HG02970 (cell line): ENCODE data around the gene HOXB3.

Source experiments
- ATAC-seq: cut with Tn5 transposase; IDR thresholded peaks from one replicate; pipeline ENCODE4 v1.9.1; 2021; ENCODE audit warnings: mild to moderate bottlenecking, moderate library complexity, moderate number of reproducible peaks; ENCODE audit not compliant: unreplicated experiment, low FRiP score

The HOXB3 gene

DNA sequence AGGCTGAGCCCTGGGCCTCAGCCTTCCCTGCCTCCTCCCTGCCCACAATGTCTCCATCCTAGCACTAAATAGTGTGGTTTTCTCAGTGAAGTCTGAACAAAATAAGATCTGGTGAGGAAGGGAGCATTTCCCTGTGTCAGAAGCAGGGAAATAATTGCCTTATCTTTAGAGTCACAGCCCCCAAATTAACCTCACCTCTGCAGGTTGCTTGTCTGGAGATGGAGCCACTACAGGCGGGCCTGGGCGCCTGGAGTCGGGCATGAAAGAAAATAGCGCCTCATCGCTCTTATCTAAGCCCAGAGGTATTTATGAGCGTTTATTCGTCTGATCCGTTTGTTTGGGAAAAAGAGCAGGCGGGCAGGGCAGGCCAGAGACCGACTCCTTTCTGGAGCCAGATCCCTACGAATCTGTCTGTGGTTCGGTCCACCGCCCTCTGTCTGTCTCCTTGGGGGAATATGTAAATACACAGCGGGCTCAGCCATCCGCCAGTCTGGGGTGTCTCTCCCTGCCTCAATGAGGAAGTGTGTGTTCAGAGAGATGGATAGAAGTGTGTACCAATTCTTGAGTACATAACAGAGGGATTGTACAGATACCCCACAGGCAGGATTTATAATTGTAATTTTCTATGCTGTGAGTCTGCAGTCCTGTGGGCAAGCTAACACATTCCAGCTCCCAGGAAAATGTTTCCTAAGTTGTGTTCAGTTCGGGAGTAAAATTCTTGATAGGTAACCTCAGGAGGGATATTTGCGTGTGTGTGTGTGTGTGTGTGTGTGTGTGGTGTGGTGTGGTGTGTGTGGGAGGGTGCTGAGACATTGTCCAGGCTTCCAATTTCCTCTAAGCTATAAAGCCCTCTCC lies 10.4 kb upstream of the HOXB3 start:
- no peak for ATAC-seq

DNA sequence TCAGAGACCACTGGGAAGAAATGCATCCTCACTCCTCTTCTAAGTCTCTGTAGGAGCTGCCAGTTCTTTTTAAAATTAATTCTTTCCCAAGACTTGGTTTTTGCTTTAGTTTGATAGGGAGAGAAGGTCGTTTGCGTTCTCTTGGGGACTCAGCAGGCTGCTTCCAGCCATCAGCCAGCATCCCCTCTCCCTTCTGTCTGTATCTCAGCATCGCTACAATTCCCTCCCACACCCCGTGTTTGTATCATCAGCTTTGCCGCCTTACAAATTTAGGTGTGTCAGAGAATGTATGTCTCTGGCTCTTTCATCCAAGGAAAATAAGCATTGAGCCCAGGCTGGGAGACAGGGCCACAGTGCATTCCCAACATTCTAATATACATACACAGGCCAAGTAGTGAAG lies 9.3 kb upstream of the HOXB3 start:
- ATAC-seq: no peak

DNA sequence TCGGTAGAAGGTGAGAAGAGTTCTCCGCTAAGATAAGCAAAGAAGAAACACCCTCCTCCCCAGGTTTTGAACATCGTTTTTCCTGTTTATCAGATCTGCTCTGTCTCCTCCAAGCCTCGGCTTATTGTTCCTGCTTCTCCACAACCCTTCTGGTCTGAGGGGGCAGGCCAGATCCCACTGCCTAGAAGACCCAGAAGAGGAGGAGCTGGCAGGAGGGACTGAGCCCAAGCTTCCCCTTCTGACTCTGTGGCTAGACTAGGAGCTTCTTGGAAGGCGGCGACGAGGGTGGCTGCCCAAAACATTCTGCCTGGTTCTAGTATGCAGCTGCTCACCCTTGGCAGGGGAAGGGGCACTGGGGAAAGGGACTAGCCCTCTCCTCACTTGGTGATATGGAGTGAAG lies 8.7 kb upstream of the HOXB3 start:
- no peak for ATAC-seq

DNA sequence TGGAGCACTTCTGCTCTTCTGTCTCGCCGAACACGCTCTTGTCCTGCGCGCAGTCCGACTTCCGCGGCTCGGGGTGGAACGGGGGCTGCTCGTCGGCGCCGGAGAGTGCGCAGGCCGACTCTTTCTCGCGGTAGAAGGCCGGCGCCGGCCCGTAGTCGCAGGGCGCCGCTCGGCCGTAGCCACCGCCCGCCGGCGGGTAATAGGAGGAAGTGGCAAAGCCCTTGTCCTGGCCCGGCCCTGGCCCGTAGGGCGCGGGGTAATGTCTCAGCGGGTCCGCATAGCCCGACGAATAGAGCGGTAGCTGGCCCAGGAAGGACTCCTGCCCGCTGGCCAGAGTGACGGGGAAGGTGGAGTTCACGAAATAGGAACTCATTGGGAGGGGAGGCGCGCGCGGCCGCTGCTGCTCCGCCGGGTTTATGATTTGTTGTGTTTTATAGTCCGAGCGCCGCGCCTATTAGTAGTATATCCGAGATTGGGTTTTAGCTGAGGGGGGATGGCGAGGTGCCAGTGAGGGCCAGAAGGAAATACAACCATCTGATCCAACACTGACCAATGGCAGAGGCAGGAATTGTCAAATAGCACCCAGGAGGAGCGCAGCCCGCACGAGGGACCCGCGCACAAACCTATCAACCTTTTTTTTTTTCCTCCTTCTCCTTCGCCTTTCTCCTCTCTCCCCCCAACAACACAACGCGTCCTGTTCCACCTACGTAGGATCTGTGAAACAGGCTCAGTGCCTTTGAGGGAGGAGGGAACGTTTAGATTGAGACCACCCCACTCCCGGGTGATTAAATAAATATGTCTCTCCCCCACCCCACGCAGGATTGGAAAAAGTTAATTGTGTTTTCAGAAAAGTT lies 8.0 kb upstream of the HOXB3 start:
- no peak for ATAC-seq

DNA sequence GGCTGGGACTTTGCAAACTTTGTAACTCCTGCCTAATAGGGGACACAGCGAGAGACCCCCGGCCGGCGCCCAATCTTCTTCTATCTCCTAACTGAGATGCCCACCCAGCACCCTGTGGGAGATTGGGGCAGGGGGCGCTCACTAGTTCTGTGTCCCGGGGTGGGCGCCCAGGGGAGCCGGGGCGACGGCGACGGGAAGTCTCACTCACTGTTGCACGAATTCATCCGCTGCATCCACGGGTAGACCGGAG lies 7.4 kb upstream of the HOXB3 start:
- no peak for ATAC-seq

DNA sequence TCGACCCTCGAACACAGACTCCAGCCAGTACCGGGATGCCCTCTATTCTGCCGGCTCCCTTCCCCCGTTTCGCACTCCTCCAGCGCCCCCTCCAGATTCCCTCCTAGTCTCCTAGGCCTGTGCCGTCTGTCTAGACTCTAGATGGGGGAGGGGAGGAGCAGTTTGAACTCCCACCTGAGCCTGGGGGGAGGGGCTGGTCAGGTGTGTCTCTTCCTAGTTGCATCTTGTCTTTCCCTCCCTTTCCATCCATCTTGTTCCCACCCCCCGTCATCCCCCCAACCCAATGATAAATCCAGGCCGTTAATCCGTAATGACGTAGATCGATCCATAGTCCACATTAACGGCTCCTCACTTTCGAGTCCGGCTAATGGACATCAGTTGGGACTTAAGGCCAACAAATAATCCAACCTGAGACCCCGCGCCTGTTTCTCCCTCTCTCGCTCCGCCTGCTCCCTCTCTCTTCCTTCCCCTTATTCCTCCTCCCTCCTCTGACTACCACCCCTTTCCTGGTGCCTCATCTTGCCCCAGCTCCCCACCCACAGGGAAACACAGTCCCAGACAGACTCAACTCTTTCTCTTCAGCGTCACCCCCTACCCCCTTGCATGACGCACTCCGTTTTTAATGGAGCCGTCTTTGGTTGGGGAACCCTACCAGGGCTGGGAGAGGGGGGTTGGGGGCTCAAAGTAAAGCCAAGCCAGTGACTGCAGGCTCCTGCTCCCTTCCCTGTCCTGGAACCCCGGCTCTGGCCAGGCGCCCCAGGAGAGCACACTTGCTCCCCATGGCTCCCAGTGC lies 6.9 kb upstream of the HOXB3 start:
- no peak for ATAC-seq

DNA sequence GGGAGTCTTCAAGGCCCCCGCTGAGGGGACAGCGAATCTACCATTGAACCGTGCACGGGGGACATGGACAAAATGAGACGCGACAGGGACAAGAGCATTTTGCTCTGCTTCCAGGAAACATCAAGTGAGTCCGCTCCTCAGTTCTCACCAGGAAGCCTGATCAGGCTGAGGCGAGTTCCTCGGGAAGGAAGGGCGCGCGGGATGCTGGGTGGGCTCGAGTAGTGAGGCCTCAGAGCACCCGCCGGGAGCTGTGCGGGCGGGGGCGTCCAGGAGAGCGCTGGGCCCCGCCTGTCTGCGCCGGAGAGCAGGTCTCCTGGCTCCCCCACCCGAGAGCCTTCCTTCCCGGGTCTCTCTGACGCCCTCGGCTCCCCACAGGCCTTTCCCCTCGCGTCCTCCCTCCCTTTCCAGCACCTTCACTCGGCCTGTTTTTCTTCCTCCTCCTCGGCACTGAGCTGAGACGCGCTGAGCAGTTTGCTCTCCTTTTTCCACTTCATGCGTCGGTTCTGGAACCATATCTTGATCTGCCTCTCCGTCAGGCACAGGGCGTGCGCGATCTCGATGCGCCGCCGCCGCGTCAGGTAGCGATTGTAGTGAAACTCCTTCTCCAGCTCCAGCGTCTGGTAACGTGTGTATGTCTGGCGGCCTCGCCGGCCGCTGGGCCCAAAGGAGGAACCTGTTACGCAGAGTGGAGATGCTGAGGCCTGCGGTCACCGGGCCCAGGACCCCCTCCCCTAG lies 6.1 kb upstream of the HOXB3 start:
- ATAC-seq: no peak

DNA sequence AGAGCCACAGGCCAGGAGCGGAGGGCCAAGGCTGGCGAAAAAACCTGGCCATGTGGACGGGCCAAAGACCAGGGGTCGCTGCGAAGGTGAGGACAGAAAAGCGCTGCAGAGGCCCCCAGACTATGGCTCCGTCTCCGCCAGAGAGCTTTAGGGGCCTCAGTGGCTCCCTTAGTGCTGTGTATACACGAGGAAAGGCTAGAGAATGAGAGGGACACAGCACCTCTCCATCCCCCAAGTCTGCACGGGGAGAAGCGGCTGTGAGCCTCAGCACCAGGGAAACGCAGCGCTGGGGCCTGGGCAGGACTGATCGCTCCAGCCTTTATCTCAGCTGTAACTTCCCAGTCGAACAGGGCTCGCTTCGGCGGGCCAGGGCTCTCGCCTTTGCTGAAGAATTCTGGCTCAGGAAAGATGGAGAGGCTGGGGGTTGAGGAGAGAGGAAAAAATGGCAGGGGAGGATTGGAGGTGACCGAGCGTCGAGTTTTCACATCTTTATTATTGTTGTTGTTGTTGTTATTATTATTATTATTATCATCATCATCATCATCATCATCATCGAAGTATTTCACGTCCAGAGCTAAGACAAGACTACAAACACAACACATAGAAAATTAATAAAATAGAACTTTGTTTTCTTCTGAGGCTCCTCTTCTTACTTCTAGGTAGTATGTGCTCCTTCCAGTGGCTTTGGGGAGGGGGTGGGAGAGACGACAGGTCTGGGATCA lies 5.4 kb upstream of the HOXB3 start:
- no peak for ATAC-seq

DNA sequence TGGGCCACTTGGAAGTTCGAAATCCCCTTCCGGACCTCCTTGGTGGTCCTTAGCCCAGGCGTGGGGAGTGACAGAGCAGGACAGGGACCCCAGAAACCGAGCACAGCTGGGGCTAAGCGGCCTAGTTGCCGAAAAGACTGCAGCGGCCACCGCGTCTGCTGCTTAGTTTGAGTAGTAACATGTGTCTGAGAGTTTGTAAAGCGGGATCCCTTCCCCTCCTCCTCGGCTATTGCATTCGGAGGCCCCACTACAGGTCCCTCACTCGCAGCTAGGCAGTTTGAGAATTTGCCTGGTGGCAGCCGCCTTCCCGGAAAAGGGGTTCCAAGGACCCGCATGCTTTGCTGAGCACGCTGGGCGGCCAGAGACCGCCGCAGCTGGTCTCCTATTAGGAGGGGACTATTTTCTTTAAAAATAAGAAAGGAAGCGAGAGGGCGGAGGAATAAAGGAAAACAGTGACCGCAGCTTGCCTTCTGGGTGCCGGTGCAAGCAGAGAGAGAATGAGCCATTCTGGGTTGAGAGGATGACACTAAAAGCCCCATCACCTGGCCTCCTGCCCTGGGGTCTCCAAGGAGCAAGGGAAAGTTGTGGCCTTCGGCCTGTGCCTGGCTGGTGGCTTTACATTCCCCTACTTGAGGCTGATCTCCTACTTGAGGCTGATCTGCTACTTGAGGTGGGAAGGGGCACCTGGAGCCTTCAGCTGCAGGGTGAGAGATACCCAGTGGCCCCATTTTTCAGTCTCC lies 4.7 kb upstream of the HOXB3 start:
- no peak for ATAC-seq

DNA sequence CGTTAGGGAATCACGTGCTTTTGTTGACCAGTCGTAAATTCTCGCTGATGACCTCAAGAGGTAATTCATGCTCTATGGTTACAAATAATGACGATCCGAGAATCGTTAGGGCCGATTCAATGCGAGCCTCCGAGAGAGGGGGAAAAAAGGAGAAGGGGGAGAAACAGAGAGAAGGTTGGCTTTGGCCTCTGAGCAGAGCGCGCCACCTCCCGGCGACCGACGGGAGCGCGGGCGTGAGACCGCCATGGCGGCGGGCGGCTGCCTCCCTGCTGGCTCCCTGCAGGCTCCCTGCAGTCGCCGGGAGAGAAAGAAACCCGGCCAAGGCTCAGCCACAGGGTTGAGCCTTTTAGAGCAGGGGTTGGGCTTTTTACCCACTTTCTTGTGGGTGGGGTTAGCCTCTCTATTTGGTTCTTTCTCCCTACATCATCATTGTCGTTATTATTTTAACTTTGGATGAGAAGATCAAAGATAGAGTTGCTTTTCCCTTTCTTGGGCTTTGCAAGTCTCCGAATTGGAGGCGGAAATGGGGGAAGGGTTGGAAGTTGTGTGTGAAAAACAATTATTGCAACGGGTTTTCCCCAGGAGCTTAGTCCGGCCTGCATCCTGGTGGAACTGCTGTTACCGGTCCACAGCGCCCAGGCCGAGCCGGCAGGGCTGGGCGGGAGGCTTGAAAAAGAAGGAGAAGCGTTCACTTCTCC lies 3.9 kb upstream of the HOXB3 start:
- no peak for ATAC-seq

DNA sequence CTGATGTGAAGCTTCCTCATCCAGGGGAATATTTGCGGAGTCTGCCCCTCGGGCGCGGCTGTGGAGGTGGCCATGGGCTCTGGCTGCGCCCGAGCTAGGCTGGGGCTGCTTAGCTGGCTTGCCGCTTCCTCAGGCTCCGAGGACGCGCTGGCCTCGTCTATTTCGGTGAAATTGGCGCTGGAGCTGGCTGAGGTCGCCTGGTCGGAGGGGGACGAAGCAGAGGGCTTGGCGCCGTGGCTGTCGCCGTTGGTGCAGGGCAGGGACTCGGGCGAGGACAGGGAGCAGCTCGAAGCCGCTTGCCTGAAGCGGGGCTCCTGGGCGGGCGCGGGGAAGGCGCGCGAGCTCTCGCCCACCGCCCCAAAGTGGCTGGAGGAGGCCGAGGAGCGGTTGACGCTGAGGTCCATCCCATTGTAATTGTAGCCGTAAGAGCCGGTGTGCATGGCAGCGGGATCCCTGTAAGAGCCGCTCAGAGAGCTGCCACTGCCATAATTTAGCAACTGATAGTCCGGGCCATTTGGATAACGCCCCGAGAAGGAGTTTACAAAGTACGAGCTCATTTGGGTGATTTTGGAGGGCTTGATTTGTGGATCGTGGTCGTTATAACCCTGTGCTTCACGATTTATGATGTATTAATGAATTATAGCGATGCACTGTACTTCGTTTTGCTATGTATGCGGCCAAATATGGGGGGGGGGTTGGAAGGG lies 3.2 kb upstream of the HOXB3 start, which contains the start of gene HOXB5:
TSS of gene HOXB5 (minus strand) at position 654 of the 704 bp plus-strand sequence. CDS start at position 557, 97 bp downstream.
- ATAC-seq: no peak

DNA sequence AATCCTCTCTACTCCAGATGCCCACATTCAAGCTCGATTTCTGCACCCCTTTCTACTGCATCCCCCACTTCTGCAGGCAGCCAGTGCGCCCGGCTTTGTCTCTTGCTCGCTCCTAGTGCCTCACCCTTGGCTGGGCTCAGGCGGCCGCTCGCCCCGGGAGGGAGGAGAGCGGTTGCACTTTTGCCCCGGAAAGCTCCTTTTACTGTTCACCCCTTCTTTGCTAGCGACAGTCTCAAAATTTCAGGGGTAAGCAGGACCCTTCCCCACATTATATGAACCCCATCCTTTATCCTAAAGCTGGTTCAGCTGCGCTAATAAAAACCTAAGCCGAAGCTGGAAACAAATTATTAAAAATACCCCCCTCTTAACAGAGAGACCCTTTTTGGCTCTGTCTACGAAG lies 2.5 kb upstream of the HOXB3 start:
- no peak for ATAC-seq

DNA sequence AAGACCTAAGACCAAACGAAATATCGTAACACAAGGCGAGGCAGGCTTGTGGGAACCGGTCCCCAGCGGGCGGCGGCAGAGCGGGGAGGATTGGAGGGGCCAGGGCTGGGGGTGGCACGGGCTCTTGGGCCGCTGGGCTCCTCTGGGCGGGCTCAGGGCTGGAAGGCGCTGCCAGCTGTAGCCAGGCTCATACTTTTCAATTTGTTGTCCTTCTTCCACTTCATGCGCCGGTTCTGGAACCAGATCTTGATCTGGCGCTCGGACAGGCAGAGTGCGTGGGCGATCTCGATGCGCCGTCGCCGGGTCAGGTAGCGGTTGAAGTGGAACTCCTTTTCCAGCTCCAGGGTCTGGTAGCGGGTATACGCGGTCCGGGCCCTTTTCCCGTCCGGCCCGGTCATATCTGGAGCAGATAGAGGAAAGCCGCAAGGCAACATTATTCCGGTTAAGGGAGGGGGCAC lies 2.0 kb upstream of the HOXB3 start:
- no peak for ATAC-seq

DNA sequence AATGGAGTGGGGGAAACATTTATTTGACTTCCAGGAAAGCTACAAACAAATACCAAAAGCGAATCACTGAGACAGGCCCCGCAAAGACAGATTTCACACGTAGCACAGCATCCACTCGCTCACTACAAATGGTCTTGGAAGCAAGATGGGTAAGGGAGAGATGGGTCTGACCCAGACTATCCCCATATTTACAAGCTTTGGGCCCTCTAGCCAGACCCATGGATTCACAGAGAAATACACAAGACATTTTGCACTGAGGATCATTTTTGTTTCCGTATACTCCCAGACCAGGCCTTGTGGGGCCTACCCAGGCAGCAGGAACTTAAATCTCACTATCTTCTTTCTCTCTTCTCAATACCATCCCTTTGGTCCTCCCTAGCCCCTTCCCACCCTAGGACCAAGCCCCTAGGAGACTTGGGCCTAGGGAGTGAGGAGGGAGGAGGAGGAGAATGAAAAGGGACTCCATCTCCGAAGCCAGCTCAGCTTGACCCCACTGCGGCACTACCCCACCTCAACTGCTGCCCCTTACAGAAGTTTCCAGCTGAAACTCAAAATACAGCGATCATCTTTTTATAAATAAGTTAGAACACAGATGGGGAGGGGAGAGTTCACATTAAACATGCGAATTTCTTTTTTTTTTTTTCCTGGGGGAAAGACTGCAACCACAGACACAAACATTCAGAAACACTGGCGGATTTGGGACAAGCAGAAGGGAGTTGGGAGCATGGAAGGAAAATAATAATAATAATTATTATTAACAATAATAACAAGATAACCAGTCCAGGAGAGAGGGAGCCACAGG lies 1.4 kb upstream of the HOXB3 start:
- no peak for ATAC-seq

DNA sequence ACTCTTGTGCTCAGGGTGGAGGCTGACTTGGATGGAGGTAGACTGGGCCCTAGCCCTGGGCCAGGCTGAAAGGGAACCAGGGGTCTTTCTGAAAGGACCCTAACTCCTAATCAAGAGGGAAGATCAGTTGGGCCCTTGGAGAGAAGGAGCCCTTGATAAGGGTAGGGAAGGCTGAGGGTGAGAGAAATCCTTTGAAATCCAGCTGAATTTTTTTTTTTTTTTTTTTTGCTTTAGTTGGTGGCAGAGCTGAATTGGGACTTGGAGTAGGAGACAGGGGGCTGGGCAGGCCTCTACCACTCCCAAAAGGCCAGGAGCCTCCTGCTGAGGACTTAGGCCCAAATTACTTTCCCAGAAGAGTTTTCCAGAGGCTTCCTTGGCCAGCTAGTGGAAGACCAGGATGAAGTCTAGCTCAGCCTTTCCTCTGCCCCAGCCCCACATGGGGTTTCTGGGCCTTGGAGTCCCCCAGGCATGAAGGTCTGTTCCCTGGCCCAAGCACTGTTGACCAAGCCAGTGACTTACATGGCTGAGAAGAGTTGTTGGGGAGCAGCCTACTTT lies 643 bp upstream of the HOXB3 start:
- no peak for ATAC-seq

DNA sequence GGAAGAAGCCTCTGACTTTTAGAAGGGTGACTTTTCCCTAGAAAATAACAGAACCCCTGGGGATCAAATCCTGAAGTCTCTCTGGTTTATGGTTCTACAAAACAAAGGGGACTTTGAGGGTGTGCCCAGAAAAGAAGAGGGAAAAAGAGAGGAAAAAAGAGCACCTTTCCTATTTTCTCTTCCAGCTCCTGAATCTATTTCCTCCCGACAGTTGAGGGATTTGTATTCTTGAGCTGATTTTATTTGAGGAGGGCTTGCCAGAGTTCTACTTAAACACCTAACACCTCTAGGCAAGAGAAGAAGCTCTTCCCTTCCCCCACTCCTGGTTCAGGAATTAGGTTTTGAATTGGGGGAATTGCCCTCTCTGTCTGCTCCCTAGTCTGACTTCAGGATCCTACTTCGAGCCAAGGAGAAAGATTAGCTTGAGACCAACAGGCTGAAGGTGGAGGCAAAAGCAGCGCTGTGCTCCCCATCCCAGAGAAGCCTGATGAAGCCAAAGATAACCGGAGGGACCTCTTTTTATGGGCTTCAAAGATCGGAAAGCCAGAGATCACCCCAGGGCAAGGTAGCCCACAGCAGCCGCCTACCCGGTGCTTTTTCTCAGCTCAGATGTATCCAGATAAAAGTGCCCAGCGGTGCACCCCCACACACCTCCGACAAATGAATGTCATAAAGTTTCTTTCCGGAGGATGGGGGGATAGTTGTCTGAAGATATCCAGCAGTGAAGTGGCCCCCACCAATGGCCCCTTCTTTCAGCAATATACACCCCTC lies 796 bp downstream of the HOXB3 start:
- no peak for ATAC-seq
